Thyroid gland (tissue), 4 donors: ENCODE results near the gene FAM47E.

Experiments
- POLR2A ChIP-seq, 2 donors: fragments of 450-650 bp; IDR thresholded peaks; one replicate each; pipeline ENCODE4 v1.6.1; 2017; ENCODE audit warnings: antibody characterized with exemption in 2 of 2, mild to moderate bottlenecking in 2 of 2, moderate library complexity in 1 of 2
- TF ChIP-seq, protein P1 (sequence below), 6 experiments: fragments of 200-600 bp in 3 of 6; fragments of 450-650 bp in 3 of 6; sonication (generic) in 3 of 6; IDR thresholded peaks; one replicate each; pipeline ENCODE4 v1.5.1; 2016 to 2019; ENCODE audit warnings: antibody characterized with exemption in 6 of 6, mild to moderate bottlenecking in 2 of 6, inconsistent platforms in 1 of 6, moderate library complexity in 1 of 6

DNA sequence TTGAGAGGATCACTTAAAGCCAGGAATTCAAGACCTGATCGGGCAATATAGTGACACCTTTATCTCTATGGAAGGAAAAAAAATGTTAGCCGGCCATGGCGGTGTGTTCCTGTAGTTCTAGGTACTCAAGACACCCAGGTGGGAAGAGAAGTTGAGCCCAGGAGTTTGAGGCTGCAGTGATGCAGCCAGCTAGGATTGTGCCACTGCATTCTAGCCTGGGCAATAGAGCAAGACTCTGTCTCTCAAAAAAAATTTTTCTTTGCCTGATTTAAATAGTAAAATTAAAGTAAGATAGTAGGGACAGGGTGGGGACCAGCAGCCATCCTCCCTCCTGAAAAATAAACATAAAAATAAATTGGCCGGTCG is 16.9 kb upstream of the FAM47E start:
- TF ChIP-seq, protein P1, sequence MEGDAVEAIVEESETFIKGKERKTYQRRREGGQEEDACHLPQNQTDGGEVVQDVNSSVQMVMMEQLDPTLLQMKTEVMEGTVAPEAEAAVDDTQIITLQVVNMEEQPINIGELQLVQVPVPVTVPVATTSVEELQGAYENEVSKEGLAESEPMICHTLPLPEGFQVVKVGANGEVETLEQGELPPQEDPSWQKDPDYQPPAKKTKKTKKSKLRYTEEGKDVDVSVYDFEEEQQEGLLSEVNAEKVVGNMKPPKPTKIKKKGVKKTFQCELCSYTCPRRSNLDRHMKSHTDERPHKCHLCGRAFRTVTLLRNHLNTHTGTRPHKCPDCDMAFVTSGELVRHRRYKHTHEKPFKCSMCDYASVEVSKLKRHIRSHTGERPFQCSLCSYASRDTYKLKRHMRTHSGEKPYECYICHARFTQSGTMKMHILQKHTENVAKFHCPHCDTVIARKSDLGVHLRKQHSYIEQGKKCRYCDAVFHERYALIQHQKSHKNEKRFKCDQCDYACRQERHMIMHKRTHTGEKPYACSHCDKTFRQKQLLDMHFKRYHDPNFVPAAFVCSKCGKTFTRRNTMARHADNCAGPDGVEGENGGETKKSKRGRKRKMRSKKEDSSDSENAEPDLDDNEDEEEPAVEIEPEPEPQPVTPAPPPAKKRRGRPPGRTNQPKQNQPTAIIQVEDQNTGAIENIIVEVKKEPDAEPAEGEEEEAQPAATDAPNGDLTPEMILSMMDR (IDR thresholded peaks at IDR 0.05): no peak
- no peak for TF ChIP-seq POLR2A (IDR thresholded peaks at IDR 0.05)
